ENCODE data around the gene BTG3.

The BTG3 gene, protein sequence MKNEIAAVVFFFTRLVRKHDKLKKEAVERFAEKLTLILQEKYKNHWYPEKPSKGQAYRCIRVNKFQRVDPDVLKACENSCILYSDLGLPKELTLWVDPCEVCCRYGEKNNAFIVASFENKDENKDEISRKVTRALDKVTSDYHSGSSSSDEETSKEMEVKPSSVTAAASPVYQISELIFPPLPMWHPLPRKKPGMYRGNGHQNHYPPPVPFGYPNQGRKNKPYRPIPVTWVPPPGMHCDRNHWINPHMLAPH

DNA sequence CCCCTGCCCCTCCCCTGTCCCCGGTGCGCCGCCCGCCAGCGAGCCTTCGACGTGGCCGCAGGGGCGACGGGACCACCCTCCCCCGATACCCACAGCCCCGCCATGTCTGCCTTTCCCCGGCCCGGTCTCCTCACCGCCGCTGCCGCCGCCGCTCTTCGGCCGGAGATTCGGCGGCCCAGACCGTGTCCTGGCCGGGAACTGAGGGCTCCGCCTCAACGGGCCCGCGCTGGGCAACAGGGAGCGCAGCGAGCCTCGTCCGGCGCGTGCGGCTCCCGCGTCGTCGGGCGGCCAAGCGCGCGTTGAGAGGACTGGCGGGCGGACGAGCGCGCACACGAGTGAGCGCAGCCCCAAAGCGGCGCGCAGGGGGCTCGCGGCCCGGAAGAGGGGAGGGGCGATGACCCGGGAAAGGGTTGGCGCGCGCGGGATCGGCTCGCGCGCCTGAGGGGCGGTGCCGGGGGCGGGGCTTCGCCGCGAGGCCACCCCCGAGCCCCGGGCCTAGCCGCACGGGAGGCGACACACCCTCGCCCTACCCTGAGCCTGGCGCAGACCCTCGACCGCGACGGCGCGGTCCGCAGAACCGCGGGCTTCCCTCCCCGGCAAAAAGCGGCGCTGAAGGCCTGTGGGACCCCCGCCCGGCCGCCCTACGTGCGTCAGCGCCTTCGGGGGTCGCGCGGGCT is at the start of gene BTG3:
Gene BTG3, minus strand, starts transcription at position 337 of the 677 bp plus-strand sequence. CDS start 3,757 bp downstream, outside the sequence.
- DNase-seq = peak; percentile 37

DNA sequence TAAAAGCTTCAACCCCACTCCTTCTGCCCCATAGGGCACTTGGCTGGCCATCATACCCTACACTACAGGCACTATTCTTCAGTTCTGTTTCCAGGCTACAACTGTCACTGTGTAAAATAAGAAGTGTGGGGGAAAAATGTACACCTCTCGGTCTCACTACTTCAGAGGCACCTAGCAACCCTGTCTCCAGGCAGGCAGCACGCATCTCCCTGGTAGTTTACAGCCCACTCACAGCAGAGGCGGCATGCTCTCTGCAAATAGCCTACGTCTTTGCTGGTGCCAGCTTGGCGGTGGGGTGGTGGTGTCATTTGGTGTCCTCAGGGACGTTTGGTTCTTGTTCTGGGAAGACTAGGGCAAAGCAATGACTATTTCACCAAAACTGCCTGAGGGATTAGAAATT is 48.2 kb upstream of the BTG3 start:
- DNase-seq = no peak

DNA sequence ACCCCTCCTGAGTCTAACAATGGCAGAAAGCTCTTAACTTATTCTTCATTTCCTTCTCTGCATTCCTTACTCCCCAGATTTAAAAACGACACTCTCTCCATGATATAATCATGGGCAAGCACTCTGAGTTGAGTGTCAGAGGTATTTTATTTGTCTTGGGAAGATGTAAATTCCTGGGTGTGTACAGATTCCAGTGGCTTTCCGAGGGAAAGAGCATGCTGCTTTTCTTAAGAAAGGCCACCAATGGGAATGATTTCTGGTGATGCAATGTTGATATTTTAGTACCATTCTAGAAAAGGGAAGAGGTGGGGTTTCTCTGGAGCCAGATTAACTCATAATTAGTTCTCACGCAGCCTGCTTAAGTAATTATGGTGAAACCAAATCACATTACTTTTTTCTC is 47.8 kb upstream of the BTG3 start:
- no peak for DNase-seq

DNA sequence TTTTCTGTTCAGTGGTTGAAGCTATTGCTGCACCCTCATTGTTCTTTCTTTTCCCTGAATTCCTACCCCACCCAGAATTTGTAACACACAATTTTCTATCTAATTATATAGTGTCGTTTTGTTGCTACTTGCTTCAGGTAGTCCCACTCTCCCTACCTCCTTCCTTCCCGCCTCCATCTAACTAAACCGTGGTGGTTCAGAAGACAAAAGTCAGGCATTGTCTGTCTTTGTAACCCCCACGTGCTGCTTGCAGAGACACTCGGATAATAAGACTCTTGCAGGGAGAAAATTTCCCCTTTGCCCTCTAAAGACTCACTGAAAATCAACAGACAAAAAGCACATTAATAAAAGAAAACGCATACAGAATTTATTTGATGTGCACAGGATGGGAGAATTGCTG is 46.2 kb upstream of the BTG3 start:
- no peak for DNase-seq

DNA sequence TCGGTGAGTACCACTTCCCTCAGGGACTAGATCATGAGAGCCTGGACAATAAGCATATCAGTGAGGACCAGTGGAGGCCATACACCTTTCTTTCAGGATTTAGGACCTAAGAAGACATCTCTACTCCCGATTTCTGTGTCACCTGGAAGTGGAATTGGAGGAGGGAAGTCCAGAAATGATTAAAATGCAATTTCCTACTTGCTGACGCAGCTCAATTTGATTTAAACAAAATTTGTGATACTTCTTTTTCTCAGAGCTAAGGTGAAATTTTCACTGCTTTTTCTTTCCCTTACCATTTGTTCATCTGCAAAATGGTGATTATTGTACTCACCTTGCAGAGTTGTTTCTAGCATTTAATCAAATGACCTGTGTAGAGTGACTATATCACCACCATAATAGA is 38.8 kb upstream of the BTG3 start:
- no peak for DNase-seq

DNA sequence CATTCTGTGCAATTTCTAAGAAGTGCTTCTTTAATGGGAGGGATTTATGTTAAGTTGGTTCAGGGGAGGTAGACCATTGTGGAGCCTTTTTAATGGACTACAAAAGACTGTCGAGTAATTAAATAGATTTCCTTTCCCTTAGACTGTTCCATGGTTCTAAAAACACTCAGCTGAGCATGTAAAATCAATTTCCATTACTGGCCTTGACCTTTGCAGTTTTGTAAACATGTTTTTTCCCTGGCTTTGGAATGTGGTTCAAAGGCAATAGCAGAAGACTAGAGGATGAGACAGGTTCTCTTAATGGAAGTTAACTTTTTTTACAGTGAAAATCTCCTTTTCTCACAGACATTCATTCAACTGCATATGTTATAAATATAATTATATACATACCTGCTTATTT is 37.6 kb upstream of the BTG3 start:
- no peak for DNase-seq

DNA sequence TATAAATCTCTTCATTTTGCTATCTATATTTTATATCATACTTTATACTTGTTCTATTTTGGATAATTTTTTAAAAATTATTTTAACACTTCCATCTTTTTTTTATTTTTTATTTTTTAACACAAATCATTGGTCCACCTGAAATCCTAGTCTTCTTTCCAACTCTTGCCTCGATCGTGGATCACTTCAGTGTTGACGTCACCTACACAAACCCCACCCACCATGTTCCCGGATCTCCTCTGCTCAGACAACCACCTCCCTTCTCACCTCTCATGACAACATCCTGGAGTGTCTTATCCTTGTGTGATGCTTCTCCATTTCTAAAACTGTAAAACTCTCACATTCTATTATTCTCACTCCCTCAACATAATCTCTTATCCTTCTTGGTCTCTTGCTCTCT is 34.1 kb upstream of the BTG3 start:
- no peak for DNase-seq

DNA sequence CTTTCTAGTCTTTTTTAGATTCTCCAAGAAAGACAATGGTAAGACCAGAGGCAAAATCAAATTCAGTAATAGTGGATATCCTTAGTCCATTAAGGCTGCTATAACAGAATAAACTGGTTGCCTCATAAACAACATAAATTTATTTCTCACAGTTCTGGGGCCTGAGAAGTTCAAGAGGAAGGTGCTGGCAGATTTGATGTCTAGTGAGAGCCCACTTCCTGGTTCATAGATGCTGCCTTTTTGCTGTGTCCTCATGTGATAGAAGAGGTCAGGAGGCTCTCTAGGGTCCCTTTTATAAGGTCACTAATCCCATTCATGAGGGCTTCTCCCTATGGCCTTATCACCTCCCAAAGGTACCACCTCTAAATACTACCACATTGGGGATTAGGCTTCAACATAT is 31.5 kb upstream of the BTG3 start:
- no peak for DNase-seq

DNA sequence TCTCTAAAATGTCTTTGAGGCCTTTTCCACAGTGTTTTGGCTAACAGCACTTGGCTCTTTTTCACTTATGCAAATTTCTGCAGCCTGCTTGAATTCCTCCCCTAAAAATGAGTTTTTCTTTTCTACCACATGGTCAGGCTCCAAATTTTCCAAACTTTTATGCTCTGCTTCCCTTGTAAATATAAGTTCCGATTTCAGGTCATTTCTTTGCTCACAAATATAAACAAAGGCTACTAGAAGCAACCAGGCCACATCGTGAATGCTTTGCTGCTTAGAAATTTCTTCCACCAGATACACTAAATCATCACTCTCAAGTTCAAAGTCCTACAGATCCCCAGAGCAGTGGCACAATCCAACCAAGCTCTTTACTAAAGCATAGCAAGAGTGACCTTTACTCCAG is 28.1 kb upstream of the BTG3 start:
- DNase-seq = no peak

DNA sequence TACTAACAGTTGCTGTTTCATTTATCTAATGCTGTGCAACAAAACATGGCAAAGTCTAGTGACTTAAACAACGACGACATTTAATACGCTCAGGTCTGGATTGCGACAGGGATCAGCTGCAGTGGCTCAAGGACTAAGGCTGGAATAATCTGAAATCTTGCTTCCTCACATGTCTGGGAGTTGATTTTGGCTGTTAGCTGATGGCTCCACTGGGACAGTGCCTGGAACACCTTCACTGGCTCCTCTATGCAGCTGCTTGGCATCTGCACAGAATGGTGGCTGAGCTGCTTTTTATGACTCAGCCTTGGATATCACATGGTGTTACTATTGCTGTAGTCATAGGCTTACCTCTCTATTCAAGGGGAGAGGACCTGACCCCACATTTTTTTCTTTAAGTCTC is 24.0 kb upstream of the BTG3 start:
- no peak for DNase-seq

DNA sequence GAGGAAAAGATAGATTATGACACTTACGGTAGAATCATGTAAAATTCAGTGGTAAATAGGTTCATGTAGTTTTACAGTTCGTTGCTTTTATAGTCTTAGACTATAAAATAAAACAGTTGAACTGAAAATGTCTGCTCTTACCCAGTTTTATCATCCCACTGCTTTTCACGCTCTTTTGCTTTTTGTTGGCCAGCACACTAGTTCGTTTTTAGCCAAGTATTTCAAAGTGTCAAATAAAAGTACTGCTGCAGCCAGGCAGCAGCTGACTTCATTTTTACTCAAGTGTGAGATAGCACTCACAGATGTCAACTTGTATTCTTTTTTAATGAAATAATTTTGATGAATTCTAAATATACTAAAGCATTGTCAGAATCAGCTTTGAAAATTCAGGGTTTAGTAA is 18.5 kb upstream of the BTG3 start:
- DNase-seq = no peak

DNA sequence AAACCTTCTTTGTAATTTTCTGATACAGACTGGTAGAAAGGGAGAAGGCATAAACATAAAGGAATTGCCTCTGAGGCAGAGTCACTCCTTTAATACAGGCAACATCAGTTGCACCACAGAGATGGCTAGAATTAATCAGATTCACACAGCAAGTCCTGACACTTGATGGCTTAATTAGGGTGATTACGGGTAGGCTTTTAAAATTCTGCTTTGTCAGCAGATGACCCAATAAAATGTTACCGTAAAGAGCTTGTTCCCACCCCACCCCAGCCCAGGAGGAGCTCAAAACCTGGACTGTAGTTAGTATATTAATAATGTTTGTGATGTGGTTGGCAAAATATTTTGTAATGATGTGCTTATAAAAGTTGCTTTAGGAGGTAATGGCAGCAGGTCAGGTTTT is 9.3 kb upstream of the BTG3 start:
- no peak for DNase-seq

DNA sequence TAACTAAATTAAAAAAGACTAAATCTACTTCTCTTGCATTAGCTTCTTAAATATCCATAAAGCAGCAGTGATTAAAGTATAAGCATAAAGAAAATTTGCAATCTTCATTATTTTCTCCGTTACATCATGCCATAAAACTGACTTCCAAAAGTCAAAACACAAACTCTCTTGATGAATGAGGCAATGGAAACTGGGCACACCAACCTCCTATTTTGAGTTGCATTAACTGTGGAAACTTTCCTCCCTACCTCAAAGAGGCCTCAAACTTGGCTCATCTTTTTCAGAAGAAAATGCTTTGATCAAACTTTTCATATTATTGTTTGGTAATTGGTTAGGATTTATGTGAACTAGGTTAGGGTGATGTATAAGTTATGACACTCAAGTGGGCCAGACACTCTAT is 4.1 kb upstream of the BTG3 start:
- DNase-seq = no peak

DNA sequence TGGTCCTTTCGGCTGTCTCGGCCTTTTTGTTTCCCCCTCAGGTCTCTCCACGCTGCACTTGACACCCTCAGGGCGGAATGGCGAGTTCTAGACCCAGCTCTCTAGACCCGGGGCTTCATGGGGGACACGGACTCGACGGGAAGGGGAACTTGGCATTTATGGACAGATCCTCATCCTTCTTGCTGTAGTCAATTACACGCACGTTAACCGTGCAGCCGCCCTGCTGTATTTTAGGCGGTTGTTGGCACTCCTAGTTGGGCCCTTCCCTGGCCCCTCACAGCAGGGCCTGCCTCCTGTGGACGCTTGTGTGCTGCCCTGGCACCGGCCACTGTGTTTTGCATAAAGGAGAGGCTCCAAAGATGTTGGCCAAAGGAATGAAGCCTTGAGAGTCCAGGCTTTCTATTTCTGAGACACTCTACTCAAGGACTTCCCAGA is 558 bp upstream of the BTG3 start:
- DNase-seq = no peak

DNA sequence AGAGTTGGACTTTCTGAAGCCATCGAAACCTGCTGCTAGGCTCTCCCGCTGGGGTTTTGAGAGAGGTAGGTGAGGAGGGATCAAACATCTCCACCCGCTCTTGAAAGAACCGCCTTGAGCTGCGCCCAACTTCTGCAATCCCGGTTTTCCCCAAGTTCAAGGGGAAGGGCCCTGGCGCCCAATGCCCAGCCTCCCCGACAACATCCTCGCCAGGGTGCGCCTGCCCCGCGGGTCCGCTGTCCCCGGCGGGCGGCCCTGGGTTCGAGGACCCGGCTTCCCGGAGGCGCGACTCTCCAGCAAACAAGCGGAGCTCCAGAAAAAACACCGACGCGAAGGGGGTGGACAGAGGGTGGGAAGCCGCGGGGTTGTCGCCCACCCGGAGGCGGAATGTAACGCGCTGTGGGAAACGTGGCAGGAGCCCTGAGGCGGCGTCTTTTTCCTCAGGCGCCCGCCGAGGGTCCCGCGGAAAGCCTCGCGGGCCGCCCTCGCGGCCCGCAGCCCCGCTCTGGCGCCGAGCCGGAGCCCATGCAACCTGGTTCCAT is 607 bp downstream of the BTG3 start:
- DNase-seq = no peak

DNA sequence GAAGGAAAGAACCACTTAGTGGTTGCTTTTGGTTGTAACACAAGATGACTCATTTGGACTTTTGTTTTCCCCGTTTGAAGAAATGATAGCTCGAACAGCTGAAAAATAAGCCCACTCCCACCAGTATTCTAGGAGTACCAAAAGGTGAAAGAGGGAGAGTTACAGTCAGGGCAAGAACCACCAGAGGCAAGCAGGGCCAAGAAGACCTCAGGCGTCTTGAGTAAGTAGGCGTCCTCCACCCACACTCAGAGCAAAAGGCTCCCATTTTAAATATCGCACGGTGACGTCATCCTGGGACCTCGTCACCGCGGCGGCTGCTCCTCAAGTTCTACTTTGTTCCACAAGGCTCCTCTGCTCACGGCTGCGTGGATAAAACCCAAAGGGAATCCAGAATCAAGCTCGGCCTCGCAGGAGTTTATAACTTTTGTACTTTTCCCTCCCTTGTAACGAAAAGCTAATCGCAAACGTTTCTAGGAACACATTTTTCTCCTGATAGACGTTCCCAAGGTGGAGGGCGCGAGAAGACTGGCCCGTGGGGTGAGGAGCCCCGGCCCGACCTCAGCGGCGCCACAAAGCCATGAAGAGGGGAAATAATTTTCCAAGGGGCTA is 1.2 kb downstream of the BTG3 start:
- DNase-seq = peak; percentile 32

DNA sequence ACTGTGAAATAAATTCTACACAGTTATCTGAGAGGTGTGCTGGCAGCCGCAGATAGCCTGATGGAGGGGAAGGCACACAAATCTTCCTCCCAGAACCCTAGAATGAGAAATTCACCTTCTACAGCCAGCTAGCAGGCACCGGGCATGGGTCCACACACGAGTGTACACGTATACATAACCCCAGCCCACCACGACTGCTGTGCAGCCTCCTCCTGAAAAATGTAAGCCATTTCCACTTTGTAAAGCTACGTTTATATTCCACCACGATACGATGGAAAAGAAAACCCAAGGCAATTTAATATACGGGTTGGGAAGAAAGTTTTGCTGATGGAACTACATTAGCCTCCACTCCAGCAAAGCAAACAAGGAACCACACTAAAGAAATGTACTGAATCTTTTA is 1.8 kb downstream of the BTG3 start:
- no peak for DNase-seq

DNA sequence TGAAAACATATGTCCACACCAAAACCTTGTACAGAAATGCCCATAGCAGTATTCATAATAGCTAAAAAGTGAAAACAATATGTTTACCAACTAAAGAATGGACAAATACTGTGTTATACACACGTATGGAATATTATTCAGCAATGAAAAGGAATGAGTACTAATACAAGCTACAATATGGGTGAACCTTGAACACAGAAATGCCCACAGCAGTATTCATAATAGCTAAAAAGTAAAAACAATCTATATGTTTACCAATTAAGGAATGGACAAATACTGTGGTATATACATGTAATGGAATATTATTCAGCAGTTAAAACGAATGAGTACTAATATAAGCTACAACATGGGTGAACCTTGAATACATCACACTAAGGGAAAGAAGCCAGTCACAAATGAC is 3.0 kb downstream of the BTG3 start:
- DNase-seq = no peak

DNA sequence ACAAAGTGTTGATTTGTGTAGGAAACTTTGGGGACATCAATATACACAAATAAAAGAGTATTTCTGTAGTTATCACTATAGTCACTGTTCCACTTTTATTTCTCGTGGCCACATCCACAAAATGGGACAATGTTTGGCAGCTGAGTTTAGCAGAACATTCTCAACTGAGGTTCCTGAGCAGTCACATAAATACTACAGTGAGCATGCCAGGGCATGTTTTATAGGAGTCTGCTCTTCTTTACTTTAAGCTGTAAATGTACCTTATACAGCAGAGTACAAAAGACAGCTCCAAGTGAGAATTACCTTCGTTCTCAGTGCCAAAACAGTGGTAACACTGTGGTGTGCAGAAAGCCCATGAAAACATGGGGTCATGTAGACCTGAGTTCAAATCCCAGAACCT is 5.0 kb downstream of the BTG3 start:
- DNase-seq = no peak

DNA sequence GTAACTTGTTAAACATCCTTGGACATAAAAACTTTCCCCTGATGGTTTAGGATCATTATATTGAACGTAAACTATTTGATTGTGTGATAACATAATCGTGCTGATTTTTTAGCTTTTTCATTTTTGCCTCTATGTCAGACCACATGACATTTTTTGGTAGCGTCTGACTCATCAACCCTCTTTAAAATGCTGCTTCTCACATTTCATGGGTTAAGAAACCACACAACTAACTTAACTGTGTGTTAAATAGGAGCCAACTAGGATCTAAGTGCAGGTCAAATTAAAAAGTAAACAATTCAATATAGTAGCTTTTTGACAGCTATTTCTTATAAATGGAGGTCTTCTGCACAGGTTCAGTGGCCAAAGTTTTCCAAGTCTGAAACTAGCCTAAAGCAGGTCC is 9.8 kb downstream of the BTG3 start:
- DNase-seq = no peak

DNA sequence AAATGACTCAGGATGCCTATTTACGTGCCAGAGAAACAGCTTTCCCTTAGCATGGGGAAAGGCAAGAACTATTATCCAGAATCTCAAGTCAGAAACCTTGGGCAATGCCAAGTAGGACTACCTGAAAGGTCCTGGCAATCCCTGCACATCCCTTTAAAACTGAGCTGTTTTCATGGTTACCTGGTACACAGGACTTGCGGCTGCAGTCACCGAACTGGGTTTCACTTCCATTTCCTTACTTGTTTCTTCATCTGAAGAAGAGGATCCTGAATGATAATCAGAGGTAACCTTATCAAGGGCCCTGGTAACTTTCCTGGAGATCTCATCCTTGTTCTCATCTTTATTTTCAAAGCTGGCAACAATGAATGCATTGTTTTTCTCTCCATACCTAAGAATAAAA is 14.3 kb downstream of the BTG3 start:
- DNase-seq = no peak

DNA sequence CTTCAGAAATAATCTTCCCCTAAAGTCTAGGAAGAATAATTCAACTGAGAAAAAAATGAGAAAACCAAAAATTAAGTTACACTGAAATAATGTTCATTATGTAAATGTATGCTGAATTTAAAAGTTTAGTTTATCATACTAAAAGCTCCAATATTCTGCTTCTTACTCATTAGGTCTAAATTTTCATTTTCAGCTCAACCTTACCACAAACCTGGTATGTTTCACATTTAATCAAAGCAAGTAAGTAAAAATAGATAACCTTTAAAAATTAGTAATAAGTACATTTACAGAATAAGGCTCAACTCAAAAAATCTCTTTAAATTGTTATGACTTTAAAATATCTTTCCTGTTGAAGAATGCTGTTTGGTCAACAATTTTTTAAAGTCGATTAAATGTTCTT is 15.0 kb downstream of the BTG3 start:
- no peak for DNase-seq

DNA sequence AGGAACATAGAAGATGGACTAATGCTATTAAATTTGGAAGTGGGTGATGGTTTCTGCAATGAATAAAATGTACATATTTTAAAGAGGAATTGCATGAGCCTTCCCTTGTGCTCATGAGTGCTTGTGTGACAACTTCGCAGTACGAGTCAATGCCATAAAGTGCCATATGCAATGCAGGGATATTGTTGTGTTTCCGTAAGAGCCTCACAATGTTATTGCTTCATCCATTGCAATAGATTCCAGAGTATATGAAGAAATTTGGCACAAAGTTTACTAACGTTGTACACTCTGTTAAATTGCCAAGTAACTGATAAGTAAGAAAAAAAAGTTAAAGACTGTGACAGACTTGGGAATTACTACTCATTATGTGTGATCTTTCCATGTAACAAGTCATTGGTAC is 22.3 kb downstream of the BTG3 start:
- DNase-seq = no peak

DNA sequence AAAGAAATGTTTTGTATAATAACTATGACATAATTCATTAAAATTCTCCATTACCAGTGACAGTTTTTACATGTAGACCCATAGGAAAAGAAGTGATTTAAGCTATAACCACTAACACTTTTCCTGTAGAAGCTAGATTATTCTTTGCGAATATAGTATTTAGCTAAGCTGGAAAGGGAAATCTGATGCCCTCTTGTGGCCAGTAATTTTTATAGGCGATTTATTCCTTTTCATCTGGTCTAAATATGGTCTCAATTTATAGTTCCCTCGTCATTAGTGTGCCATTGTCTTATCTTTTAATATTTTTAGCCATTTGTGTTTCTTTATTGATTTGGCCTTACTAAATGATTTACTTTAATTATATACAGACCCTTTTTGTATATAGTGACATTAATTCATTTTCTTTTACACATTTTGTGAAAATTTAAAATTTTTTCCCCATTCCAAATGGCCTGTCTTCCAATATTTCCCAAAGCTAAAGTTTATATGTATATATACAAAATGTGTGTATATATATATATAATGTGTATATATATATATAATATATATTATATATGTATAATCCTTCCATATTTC is 26.7 kb downstream of the BTG3 start:
- peak; percentile 13 for DNase-seq
